NCI-H510A (cell line): Measurements from ENCODE around the gene EDNRA.

Experiments
- DNase-seq: peaks from one replicate; lab custom pipeline; 2025; lab: John Stamatoyannopoulos, UW

The EDNRA gene

DNA sequence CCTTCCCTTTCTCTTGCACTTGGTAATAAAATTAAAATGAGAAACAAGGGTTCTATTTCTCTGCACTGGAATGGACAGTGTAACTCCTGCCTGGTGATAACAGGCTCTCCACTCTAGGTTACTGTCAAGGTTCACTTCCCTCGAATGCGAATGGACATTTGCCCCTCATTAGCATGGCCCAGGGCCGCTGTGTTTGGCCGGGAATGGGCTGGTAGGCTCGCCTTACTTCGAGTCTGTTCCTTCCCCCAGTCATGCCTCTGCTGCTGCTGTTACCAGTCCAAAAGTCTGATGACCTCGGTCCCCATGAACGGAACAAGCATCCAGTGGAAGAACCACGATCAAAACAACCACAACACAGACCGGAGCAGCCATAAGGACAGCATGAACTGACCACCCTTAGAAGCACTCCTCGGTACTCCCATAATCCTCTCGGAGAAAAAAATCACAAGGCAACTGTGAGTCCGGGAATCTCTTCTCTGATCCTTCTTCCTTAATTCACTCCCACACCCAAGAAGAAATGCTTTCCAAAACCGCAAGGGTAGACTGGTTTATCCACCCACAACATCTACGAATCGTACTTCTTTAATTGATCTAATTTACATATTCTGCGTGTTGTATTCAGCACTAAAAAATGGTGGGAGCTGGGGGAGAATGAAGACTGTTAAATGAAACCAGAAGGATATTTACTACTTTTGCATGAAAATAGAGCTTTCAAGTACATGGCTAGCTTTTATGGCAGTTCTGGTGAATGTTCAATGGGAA lies 61.5 kb downstream of the EDNRA start:
- no peak for DNase-seq

DNA sequence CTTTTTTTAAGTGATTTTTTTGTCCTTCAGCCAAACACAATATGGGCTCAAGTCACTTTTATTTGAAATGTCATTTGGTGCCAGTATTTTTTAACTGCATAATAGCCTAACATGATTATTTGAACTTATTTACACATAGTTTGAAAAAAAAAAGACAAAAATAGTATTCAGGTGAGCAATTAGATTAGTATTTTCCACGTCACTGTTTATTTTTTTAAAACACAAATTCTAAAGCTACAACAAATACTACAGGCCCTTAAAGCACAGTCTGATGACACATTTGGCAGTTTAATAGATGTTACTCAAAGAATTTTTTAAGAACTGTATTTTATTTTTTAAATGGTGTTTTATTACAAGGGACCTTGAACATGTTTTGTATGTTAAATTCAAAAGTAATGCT lies 62.1 kb downstream of the EDNRA start:
- DNase-seq = no peak

DNA sequence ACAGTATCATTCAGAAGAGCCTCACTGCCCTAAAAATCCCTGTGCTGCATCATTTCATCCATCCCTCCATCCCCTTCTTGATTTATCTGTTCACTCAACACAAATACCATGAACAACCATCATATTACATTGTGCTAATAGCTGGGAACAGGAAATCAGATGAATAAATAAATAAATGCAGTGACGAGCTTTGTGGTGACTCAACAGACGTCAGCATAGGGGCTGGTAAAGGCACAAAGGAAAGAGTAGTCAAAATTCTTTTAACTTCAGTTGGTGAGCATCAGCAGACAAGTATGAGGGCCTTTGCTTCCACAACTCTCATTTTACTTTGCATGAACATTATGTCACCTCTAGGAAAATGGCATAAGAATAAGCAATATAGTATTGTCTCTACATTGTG lies 65.5 kb downstream of the EDNRA start:
- DNase-seq = no peak

DNA sequence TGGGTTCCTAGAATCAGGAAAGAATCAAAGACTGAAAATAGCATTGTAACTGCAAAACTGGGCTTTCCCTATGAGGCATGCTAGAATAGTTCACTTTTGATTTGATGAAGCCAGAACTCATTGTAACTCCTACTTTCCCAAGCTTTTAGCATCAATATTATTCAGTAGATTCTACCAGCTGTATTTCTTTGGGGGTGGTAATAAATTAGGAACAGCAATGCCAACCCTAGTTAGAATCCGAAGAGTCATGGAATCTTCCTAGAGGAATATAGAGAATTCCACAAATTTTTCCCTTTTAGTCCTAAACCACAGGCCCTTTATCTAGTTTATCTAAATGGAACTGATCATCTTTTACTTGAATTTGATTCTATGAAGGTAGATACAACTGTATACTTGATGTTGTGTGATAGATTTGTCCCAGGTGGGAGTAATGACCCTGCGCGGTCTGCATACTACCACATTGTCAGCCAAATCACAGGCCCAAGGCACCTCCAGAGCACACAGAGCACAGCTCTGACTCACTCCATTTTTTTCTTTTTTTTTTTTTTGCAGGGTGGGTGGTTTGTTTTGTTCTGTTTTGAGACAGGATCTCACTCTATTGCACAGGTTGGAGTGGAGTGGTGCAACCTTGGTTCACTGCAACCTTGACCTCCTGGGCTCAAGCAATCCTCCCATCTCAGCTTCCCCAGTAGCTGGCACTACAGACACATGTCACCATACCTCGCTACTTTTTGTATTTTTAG lies 66.6 kb downstream of the EDNRA start:
- no peak for DNase-seq

DNA sequence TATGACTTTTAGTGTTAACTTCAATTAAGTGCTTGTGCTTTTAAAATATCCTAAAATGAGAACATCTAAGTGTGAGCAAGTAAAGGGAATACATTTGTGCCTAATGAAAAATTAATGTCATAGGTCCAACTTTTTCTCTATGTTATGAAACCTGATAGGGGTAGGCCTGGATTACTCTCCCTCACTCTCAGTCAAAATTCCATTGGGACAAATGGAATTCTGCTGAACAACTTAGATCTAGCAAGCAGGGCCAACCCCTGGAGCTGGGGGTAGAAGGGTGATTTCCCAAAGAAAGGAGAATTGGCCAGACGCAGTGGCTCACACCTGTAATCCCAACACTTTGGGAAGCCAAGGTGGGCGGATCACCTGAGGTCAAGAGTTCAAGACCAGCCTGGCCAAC lies 67.4 kb downstream of the EDNRA start:
- no peak for DNase-seq

DNA sequence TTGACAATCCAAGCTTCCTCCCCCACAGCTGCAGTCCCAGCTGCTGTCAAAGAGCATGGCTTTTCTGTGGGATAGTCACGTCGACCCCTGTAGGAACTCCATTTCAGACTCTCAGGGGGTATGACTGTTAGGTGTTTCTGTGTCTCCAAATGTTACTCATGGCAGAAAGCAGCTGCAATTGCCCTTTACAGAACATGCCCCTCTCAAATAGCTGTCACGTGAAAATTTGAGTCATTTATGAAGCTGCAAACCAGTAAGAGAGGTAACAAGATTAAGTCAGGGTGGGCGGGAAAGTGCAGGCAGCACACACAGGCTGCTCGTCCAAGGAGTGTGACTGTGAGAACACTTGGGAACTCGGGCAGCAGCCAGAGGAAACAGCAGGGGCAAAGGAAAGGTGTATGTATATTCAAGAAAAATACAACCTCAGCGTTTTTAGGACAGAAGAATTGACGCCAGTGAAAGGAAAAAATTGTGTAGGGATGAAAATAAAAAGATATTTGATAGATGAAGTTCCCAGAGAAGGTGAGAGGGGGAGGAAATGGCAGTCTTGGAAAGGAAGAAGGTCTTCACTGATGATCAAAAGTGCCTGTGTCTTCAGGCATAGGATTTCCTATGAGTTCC lies 69.8 kb downstream of the EDNRA start:
- DNase-seq = no peak

DNA sequence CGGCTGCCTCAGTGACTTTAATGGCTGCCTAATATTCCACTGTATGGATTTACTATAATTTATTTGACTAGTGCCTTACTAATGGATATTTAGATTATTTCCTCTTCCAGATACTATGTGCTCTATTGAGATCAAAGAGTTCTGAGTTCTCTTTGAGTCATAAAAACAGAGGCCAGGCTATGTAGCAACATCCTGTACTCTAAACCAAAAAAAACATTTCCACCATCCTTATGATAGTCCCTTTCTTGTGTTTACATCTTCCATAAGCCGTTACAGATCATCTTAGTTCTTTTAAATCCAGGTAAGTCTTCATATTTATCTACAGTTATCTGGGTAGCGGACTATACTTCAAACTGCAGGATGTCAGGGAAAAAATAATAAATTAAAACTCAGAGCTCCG lies 79.7 kb downstream of the EDNRA start:
- no peak for DNase-seq

DNA sequence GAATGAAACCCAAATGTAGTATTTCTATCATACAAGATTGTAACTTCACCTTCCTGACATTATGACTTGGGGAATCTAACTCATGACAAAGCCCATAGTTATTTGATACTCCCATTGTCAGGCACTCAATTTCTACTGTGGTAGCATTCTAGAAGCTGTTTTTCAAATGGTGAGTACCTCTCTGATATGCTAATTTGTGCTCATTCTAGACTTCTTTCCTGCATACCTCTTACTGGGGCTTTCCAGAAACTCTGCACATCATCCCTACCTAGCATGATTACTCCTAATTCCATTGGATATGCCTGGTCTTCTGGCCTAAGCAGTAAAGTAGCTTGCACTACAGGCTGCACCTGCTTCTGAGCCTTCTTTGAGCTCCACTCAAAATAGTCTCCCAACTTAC lies 85.9 kb downstream of the EDNRA start:
- no peak for DNase-seq

DNA sequence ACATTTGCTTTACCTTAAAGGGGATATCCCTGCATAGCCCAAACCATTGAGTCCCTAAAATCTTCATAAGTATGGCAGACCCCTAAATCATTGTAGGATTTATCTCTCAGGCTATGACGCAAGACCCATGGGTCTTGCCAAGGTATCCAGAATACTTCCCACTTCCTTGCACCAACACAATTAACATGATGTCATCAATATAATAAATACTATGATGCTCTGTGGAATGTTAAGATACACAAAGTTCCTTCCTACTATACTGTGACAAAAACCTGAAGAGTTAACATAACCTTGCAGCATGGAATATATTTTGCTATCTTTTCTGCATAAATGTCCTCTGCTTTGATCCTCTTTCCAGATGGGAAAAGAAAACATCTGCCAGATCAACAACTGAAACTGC lies 86.4 kb downstream of the EDNRA start:
- DNase-seq = no peak

DNA sequence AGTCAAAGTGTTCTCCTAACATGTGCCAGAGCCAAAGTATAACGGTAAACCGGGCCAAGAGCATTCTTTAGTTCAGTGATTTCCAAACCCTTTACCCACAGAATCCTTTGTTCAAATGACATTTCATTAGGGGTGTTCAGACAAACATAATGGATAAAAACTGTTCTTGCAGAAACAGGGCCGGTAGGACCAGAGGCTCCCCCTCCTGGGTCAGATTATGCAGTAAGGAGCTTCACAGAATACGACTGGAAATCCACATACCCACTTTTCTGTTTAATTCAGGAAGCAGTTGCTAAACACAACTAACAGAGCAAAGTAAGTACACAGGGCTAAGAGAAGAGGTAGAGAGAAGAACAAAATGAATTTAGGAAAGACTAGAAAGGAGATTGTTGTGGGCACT lies 89.7 kb downstream of the EDNRA start:
- no peak for DNase-seq

DNA sequence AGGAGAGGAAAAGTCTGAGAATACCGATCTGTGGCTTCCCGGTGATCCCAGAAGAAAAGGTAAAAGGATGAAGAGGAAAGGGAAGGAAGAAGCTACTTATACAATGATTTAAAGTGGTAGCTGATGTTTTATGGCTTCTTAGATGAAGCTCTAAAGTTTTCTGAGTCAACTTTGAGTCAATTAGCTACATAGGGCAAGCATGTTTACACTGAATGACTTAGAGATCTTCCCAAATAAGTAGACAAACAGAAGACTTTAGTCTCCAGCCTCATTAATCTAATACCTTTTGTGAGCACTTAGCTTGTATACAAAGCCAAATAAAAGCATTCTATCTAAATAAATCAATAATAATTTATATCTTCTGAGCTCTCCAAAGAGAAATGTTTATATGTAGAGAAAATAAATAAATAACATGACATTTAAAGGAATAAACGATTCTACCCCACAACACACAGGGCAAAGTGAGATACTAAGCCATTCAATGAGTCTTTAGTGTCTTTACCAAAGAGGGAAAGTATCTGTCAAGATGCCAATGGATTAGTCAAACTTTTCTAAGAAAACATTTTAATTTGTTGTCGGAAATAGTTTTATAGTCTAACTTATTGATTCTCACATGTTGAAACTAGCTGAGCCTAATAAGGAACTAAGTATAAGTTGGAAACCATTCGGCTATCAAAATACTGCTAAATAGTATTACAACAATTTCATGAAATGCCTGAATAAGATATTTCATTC lies 90.3 kb downstream of the EDNRA start:
- DNase-seq = no peak

DNA sequence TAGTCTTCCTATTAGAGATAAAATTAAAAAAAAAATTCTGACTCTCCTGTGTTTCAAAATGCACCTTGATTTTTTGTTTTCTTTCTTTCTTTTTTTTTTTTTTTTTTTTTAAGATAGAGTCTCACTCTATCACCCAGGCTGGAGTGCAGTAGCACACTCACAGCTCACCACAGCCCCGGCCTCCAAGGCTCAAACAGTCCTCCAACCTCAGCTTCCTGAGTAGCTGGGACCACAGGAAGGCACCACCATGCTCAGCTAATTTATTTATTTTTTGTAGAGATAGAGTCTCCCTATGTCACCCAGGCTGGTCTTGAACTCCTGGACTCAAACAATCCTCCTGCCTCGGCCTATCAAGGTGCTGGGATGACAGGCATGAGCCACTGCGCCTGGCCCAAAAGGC lies 95.2 kb downstream of the EDNRA start:
- DNase-seq = no peak

DNA sequence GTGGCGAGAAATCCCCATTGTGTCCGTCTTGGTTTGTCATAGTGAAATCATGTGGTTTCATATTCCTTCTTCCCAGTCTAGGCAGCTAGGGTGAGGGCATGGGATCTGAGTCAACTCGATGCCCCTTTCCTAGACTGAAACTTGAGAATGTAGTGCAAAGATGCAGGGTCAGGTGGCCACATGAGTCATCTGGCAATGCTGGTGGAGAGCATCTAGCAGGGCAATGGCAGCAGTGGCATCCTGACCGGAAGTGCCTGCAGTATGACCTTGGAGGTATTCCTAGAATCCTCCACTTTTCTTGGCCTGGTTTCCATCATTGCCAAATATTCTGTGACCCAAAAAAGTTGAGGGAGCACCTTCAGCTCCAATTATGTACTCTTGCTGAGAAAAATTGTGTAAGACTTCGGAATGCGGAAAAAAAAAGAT lies 97.2 kb downstream of the EDNRA start:
- no peak for DNase-seq

DNA sequence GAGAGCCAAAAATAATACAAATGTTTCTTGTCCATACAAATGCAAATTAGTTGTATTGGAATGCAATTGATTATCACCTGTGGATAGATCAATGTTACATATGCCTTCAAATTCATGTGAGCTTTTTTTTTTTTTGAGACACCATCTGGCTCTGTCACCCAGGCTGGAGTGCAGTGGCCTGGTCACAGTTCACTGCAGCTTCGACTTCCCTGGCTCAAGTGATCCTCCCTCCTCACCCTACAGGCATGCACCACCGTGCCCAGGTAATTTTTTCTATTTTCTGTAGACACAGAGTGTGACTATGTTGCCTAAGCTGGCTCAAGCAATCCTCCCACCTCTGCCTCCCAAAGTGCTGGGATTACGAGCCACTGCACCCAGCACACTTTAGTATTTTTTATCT lies 97.7 kb downstream of the EDNRA start:
- no peak for DNase-seq

DNA sequence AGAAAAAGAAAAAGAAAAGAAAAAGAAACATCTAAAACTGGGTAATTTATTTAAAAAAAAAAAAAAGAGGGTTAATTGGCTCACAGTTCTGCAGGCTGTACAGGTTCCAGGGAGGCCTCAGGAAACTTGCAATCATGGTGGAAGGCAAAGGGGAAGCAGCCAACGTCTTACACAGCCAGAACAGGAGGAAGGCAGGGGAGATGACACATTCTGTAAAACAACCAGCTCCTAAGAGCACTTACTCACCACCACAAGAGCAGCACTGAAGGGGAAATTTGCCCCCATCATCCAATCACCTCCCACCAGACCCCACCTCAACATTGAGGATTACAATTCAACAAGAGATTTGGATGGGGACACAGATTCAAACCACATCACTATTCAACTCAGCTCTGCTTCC lies 99.5 kb downstream of the EDNRA start:
- no peak for DNase-seq

DNA sequence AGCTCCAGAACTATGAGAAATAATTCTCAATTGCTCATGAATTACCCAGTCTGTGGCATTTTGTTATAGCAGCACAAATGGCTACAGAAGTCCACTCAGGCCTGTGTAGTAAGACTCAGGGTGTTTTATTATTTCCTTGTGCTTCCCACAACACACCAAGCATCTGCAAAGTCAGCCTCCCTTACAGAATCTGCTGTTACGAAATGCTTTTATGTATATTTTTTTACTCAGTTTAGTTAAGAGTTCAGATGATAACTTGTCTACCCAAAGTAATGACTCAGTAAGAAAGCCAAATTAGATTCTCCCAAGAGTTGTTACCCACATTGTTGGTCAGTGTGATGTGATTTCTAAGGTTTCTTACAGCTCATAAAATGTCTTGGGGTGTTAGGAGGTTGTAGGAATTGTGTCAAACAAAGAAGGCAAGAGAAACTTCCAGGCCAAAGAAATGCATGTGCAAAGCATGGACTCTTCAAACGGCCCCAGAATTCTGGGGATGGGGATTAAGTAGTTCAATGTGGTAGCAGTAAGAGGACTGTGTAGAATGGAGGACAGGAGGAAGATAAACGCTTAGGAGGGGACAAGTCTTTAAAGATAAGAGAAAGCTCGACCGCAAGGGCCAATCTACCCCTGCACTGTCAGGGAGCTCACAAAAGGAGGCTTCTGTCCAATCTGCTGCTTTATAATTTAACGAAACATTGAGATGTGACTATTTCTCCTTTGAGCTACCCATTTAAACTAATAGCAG lies 100.9 kb downstream of the EDNRA start:
- DNase-seq = no peak

DNA sequence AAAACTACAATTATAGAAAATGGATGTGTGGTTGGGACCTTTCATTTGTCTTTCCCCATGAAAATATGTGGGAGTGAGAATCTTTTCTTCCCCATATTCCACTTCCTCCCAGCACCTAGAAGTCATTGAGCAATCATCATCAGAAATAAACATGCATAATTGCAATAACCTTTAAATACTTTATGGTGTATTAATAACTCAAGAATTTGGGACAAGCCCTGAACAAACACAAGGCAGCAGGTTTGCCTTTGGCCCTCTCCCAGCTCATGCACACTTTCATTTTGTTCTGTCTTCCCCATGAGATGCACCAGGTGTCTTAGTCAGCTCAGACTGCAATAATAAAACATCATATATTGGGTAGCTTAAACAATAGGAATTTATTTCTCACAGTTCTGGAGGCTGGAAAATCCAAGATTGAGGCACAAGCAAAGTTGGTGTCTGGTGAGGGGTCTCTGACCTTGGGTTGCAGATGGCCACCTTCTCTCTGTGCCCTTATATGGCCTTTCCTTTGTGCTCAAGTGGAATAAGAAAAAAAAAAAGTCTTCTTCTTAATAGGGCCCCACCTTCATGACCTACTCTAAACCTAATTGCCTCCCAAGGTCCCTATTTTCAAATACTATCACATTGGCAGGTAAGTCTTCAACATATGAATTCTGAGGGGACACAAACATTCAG lies 101.6 kb downstream of the EDNRA start:
- DNase-seq = no peak

DNA sequence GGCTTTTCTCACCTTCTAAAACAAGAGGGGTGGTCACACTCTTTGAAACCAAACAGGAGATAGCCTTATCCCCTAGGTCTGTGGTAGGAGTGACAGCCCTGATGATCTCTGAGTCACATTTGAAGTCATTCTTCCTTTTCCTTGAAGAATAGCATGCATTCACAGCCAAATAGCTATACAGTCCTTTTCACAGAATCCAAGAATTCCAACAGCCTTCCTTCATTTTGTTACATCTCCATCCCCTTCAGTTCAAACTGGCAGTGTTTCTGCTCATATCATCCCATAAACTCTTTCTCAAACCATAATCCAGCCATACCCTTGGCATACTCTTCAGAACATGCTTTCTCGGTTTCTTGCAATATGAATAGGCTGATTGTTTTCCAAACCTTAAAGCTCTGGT lies 103.0 kb downstream of the EDNRA start:
- no peak for DNase-seq

DNA sequence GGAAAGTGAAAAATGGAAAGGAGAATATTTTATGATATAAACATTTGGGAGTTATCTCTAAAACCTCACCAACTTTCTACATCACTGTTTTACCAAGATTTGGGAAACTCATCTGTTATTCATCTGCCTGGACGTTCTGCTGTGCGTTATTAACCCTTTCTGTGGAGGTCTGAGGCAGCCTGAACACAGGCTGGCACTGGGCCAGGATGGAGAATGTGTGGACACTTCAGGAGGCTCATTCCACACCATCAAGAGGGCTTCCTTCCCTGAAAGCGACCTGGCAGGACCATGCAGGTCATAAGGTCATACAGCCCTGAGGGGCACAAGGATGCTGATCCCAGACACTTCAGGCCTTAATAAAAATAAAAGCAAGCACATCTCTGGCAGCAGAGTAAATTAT lies 105.1 kb downstream of the EDNRA start:
- no peak for DNase-seq

DNA sequence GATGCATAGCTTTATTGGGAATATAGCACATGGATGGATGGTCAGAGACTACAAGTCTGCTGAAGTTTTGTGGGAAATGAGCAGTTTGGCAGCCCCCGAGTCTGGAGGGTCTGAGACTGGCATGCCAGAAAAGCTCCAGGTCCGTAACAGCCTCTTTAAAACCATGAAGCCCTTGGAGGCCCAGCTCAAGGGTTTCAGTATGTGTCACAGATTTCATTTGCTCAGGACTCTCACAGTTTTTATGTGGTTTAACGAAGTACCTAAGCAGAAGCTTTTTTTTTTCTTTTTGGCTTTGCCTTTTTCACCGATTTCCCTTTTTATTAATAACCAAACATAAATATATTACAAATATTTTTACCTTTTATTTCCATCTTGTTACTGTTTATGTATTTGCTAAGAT lies 105.7 kb downstream of the EDNRA start:
- no peak for DNase-seq

DNA sequence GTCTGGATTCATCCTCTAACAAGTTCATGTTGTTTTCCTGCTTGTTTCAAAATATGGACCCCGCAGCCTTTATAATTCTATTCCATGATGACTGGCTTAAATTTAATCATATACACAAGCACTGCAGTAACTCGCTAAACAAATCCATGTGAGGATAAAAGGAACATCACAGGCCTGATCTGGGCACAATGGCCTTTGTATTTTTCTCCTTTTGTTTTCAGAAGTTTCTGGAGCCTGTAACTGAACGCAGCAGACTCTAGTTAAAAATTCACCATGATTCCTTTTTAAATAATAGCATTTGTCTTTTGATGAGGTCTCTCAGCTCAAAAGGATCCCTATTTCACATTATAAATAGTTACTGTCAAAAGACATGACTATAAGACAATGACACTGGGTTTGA lies 106.1 kb downstream of the EDNRA start:
- DNase-seq = no peak
